CD4-positive, alpha-beta memory T cell (primary cell): ENCODE results near the gene TEX10. TPM values are rescaled to one million over a fixed set of nuclear protein-coding genes. Genes with fewer than 3 reads are reported as not detected.

ENCODE experiments used
- CTCF ChIA-PET: fragments of 350-600 bp; sonication (Branson Sonifier 250); formaldehyde crosslinking; loops from one replicate; lab custom pipeline; 2021; ENCODE audit warnings: inconsistent platforms; ENCODE audit not compliant: partially characterized antibody; lab: Charles Lee
- POLR2A ChIA-PET: fragments of 350-600 bp; sonication (Branson Sonifier 250); formaldehyde crosslinking; loops from one replicate; lab custom pipeline; 2021; ENCODE audit not compliant: partially characterized antibody; lab: Charles Lee
- DNase-seq, 5 donors: peaks; one replicate each; pipeline versions ENCODE4 v3.0.0 to v3.0.0-alpha.2; 2020 to 2022; ENCODE audit warnings: mixed read lengths in 1 of 5
- H3K27ac ChIP-seq: one replicate; pipeline ENCODE4 v1.7.0; 2013; ENCODE audit warnings: low read depth, low read length
- H3K27me3 ChIP-seq: 2 replicates; pipeline ENCODE4 v1.7.0; 2013; ENCODE audit warnings: mild to moderate bottlenecking, low read length, moderate library complexity; ENCODE audit not compliant: insufficient read depth
- H3K36me3 ChIP-seq: 2 replicates; pipeline ENCODE4 v1.7.0; 2013; ENCODE audit warnings: mild to moderate bottlenecking, low read length, moderate library complexity; ENCODE audit not compliant: insufficient read depth
- H3K4me1 ChIP-seq: 2 replicates; pipeline ENCODE4 v1.7.0; 2013; ENCODE audit warnings: mild to moderate bottlenecking, low read length, moderate library complexity; ENCODE audit not compliant: insufficient read depth
- H3K4me3 ChIP-seq, 2 donors: one replicate each; pipeline ENCODE4 v1.7.0; 2013; ENCODE audit warnings: low read length in 2 of 2, mild to moderate bottlenecking in 1 of 2
- H3K9me3 ChIP-seq, 2 donors: one replicate each; pipeline ENCODE4 v1.7.0; 2013; ENCODE audit warnings: low read length in 2 of 2, control low read depth in 1 of 2; ENCODE audit not compliant: control insufficient read depth in 1 of 2
- H3K27ac Mint-ChIP-seq, 7 donors: one replicate each; pipeline ENCODE4 v1.8.0; 2020 to 2021; ENCODE audit warnings: mixed read lengths in 7 of 7, mild to moderate bottlenecking in 6 of 7, inconsistent platforms in 3 of 7, moderate library complexity in 3 of 7
- H3K27me3 Mint-ChIP-seq, 2 donors: one replicate each; pipeline ENCODE4 v1.8.0; 2020 to 2021; ENCODE audit warnings: mixed read lengths in 2 of 2
- H3K36me3 Mint-ChIP-seq, 2 donors: one replicate each; pipeline ENCODE4 v1.8.0; 2020 to 2021; ENCODE audit warnings: mixed read lengths in 2 of 2, inconsistent platforms in 1 of 2, mild to moderate bottlenecking in 1 of 2
- H3K4me1 Mint-ChIP-seq, 4 donors: one replicate each; pipeline ENCODE4 v1.8.0; 2020 to 2021; ENCODE audit warnings: mixed read lengths in 4 of 4, mild to moderate bottlenecking in 1 of 4
- H3K4me3 Mint-ChIP-seq, 8 donors: one replicate each; pipeline ENCODE4 v1.8.0; 2020 to 2021; ENCODE audit warnings: mixed read lengths in 8 of 8, mild to moderate bottlenecking in 7 of 8, moderate library complexity in 6 of 8, inconsistent platforms in 3 of 8
- H3K9me3 Mint-ChIP-seq, 8 donors: one replicate each; pipeline ENCODE4 v1.8.0; 2020 to 2021; ENCODE audit warnings: mixed read lengths in 8 of 8, mild to moderate bottlenecking in 5 of 8, inconsistent platforms in 3 of 8, moderate library complexity in 1 of 8
- intact Hi-C: fragments of 100-400 bp; cut with micrococcal nuclease; formaldehyde crosslinking; loops from one replicate; pipeline ENCODE4 v1.15.1; 2023
- polyA plus RNA-seq, 2 donors: library from polyadenylated mRNA; unstranded; fragments of 300-500 nt; fragmentation: Illumina TruSeq; gene quantifications; one replicate each; pipeline ENCODE4 v1.2.3, GENCODE V29; 2021
- total RNA-seq, 2 experiments: library from RNA; stranded (reverse); gene quantifications; one replicate each; pipeline ENCODE4 v1.2.3, GENCODE V29; 2021

The TEX10 gene
- total and polyA plus RNA-seq, 4 experiments from 2014 or later: 5.6 to 22.8 (median 19.2) TPM

- peak overlapping the region in 1 of 7 donors; percentile 68 for H3K27ac Mint-ChIP-seq
- ChIA-PET POLR2A (no interaction called here), CTCF (no interaction called here)
- H3K9me3 Mint-ChIP-seq: peaks cover 0 to 3% (median 0%) of the 10 kb centered on the region in 8 donors
- H3K4me1 Mint-ChIP-seq: peaks cover 2 to 5% (median 4%) of the 10 kb centered on the region in 4 donors
- no peak overlapping the region for H3K4me3 Mint-ChIP-seq
- intact Hi-C loops: no loop called here
- no peaks in the 10 kb centered on the region for H3K27me3 Mint-ChIP-seq
- Histone ChIP-seq H3K9me3 (no peaks in the 10 kb centered on the region), H3K27me3 (no peaks in the 10 kb centered on the region), H3K4me3 (no peak overlapping the region), H3K4me1 (no peaks in the 10 kb centered on the region), H3K36me3 (peaks cover 36% of the 10 kb centered on the region), H3K27ac (no peak overlapping the region)
- no peak for DNase-seq
- peaks cover 63 to 91% of the 10 kb centered on the region in 2 donors for H3K36me3 Mint-ChIP-seq
Observed at GRCh38 chr9:100294341-100294740, 58.4 kb downstream of the TEX10 start.

GRCh38 chr9:100292414-100292813 is 60.3 kb downstream of the TEX10 start:
- DNase-seq: no peak
- peaks cover 69 to 86% of the 10 kb centered on the region in 2 donors for H3K36me3 Mint-ChIP-seq
- H3K9me3 Mint-ChIP-seq: peaks cover 0 to 11% (median 1%) of the 10 kb centered on the region in 8 donors
- Histone ChIP-seq H3K4me3 (no peak overlapping the region), H3K27ac (no peak overlapping the region), H3K27me3 (no peaks in the 10 kb centered on the region), H3K4me1 (no peaks in the 10 kb centered on the region), H3K9me3 (no peaks in the 10 kb centered on the region), H3K36me3 (peaks cover 25% of the 10 kb centered on the region)
- CTCF ChIA-PET: no interaction called here
- peaks cover 1 to 7% (median 4%) of the 10 kb centered on the region in 4 donors for H3K4me1 Mint-ChIP-seq
- H3K4me3 Mint-ChIP-seq: no peak overlapping the region
- POLR2A ChIA-PET: no interaction called here
- H3K27ac Mint-ChIP-seq: no peak overlapping the region
- no peaks in the 10 kb centered on the region for H3K27me3 Mint-ChIP-seq
- intact Hi-C loops: no loop called here

GRCh38 chr9:100290714-100291113 is 62.0 kb downstream of the TEX10 start:
- Histone ChIP-seq H3K27ac (no peak overlapping the region), H3K27me3 (no peaks in the 10 kb centered on the region), H3K4me1 (no peaks in the 10 kb centered on the region), H3K36me3 (peaks cover 18% of the 10 kb centered on the region), H3K4me3 (no peak overlapping the region), H3K9me3 (no peaks in the 10 kb centered on the region)
- POLR2A ChIA-PET: no interaction called here
- intact Hi-C loops: no loop called here
- peaks cover 0 to 7% (median 3%) of the 10 kb centered on the region in 4 donors for H3K4me1 Mint-ChIP-seq
- no peak for DNase-seq
- no peaks in the 10 kb centered on the region for H3K27me3 Mint-ChIP-seq
- CTCF ChIA-PET: no interaction called here
- H3K9me3 Mint-ChIP-seq: peaks cover 0 to 13% (median 6%) of the 10 kb centered on the region in 8 donors
- H3K36me3 Mint-ChIP-seq: peaks cover 81 to 86% of the 10 kb centered on the region in 2 donors
- H3K4me3 Mint-ChIP-seq: no peak overlapping the region
- H3K27ac Mint-ChIP-seq: no peak overlapping the region

- Histone ChIP-seq H3K27ac (no peak overlapping the region), H3K36me3 (peaks cover 10% of the 10 kb centered on the region), H3K4me1 (no peaks in the 10 kb centered on the region), H3K4me3 (no peak overlapping the region), H3K27me3 (no peaks in the 10 kb centered on the region), H3K9me3 (no peaks in the 10 kb centered on the region)
- Mint-ChIP-seq H3K4me3 (no peak overlapping the region), H3K4me1 (peaks cover 0 to 5% (median 2%) of the 10 kb centered on the region in 4 donors), H3K27ac (peak overlapping the region in 1 of 7 donors; percentile 30), H3K9me3 (peaks cover 3 to 24% (median 11%) of the 10 kb centered on the region in 8 donors), H3K36me3 (peaks cover 80 to 82% of the 10 kb centered on the region in 2 donors), H3K27me3 (no peaks in the 10 kb centered on the region)
- CTCF ChIA-PET: no interaction called here
- POLR2A ChIA-PET: no interaction called here
- intact Hi-C loops: no loop called here
- no peak for DNase-seq
Observed at GRCh38 chr9:100287186-100287585, 65.6 kb downstream of the TEX10 start.

- no peak overlapping the region for H3K27ac ChIP-seq
- H3K4me3 ChIP-seq: no peak overlapping the region
- no peak for DNase-seq
- H3K9me3 Mint-ChIP-seq: peaks cover 3 to 24% (median 11%) of the 10 kb centered on the region in 8 donors
- peaks cover 8% of the 10 kb centered on the region for H3K36me3 ChIP-seq
- POLR2A ChIA-PET: no interaction called here
- intact Hi-C loops: no loop called here
- no peaks in the 10 kb centered on the region for H3K9me3 ChIP-seq
- H3K4me1 Mint-ChIP-seq: peaks cover 0 to 4% (median 2%) of the 10 kb centered on the region in 4 donors
- H3K27me3 Mint-ChIP-seq: no peaks in the 10 kb centered on the region
- H3K27me3 ChIP-seq: no peaks in the 10 kb centered on the region
- CTCF ChIA-PET: interaction anchor here (1.2 kb wide), 1 partner anchor 9 kb away, joined by 4 read pairs; no protein-coding TSS in a partner anchor
- no peak overlapping the region for H3K4me3 Mint-ChIP-seq
- peaks cover 72 to 78% of the 10 kb centered on the region in 2 donors for H3K36me3 Mint-ChIP-seq
- no peaks in the 10 kb centered on the region for H3K4me1 ChIP-seq
- no peak overlapping the region for H3K27ac Mint-ChIP-seq
Observed at GRCh38 chr9:100286257-100286656, 66.5 kb downstream of the TEX10 start.

GRCh38 chr9:100285601-100286000 is 67.1 kb downstream of the TEX10 start:
- Histone ChIP-seq H3K27ac (no peak overlapping the region), H3K4me1 (no peaks in the 10 kb centered on the region), H3K27me3 (no peaks in the 10 kb centered on the region), H3K36me3 (peaks cover 8% of the 10 kb centered on the region), H3K4me3 (no peak overlapping the region), H3K9me3 (no peaks in the 10 kb centered on the region)
- ChIA-PET CTCF (interaction anchor here (1.2 kb wide), 1 partner anchor 9 kb away, joined by 4 read pairs; no protein-coding TSS in a partner anchor), POLR2A (no interaction called here)
- Mint-ChIP-seq H3K27ac (no peak overlapping the region), H3K36me3 (peaks cover 73% of the 10 kb centered on the region in 2 donors), H3K27me3 (no peaks in the 10 kb centered on the region), H3K9me3 (peaks cover 3 to 24% (median 11%) of the 10 kb centered on the region in 8 donors), H3K4me3 (no peak overlapping the region), H3K4me1 (peaks cover 0 to 4% (median 2%) of the 10 kb centered on the region in 4 donors)
- no peak for DNase-seq
- intact Hi-C loops: no loop called here

GRCh38 chr9:100285080-100285479 is 67.7 kb downstream of the TEX10 start:
- peaks cover 0 to 4% (median 2%) of the 10 kb centered on the region in 4 donors for H3K4me1 Mint-ChIP-seq

More at GRCh38 chr9:100285080-100285479, 67.7 kb downstream of the TEX10 start:
- Histone ChIP-seq H3K27ac (no peak overlapping the region), H3K27me3 (no peaks in the 10 kb centered on the region), H3K9me3 (no peaks in the 10 kb centered on the region), H3K36me3 (peaks cover 8% of the 10 kb centered on the region), H3K4me3 (no peak overlapping the region), H3K4me1 (no peaks in the 10 kb centered on the region)
- Mint-ChIP-seq H3K9me3 (peaks cover 3 to 24% (median 11%) of the 10 kb centered on the region in 8 donors), H3K4me3 (no peak overlapping the region), H3K27ac (no peak overlapping the region), H3K27me3 (no peaks in the 10 kb centered on the region), H3K36me3 (peaks cover 70 to 73% of the 10 kb centered on the region in 2 donors)
- intact Hi-C loops: no loop called here
- POLR2A ChIA-PET: no interaction called here
- CTCF ChIA-PET: interaction anchor here (1.2 kb wide), 1 partner anchor 8 kb away, joined by 4 read pairs; no protein-coding TSS in a partner anchor
- no peak for DNase-seq
